Common myeloid progenitor, CD34-positive (primary cell): ENCODE results near the gene STX16.

Experiments used
- CTCF ChIA-PET: fragments of 350-600 bp; sonication (Branson Sonifier 250); formaldehyde crosslinking; loops from one replicate; lab custom pipeline; 2021; ENCODE audit warnings: antibody characterized with exemption; lab: Charles Lee
- POLR2A ChIA-PET: fragments of 350-600 bp; sonication (Branson Sonifier 250); formaldehyde crosslinking; loops from one replicate; lab custom pipeline; 2021; ENCODE audit warnings: antibody characterized with exemption; lab: Charles Lee
- DNase-seq, 3 donors: peaks; one replicate each; pipeline versions ENCODE4 v3.0.0 to v3.0.0-alpha.2; 2013
- H3K27ac ChIP-seq, 2 experiments: 1 replicate in 1 of 2; 2 replicates in 1 of 2; pipeline ENCODE4 v1.7.0; 2013; ENCODE audit warnings: inconsistent platforms in 2 of 2, low read length in 2 of 2, mild to moderate bottlenecking in 2 of 2, low read depth in 1 of 2, moderate library complexity in 1 of 2; ENCODE audit not compliant: severe bottlenecking in 2 of 2, insufficient read depth in 1 of 2, poor library complexity in 1 of 2
- H3K27me3 ChIP-seq, 5 experiments: replicated peaks in 2 of 5; 1 replicate in 3 of 5; 2 replicates in 2 of 5; pipeline versions ENCODE4 v1.6.1 to v1.7.0; 2013; ENCODE audit warnings: low read length in 4 of 5, mild to moderate bottlenecking in 2 of 5, moderate library complexity in 2 of 5, inconsistent platforms in 1 of 5; ENCODE audit not compliant: insufficient read depth in 5 of 5, control insufficient read depth in 4 of 5
- H3K36me3 ChIP-seq, 4 experiments: 1 replicate in 2 of 4; 2 replicates in 2 of 4; pipeline versions ENCODE4 v1.6.1 to v1.7.0; 2013; ENCODE audit warnings: low read length in 3 of 4, control low read depth in 1 of 4, mild to moderate bottlenecking in 1 of 4; ENCODE audit not compliant: control insufficient read depth in 4 of 4, insufficient read depth in 4 of 4
- H3K4me1 ChIP-seq, 4 experiments: 1 replicate in 3 of 4; 2 replicates in 1 of 4; pipeline versions ENCODE4 v1.6.1 to v1.7.1; 2013; ENCODE audit warnings: low read length in 3 of 4, mild to moderate bottlenecking in 3 of 4, control low read depth in 1 of 4, inconsistent platforms in 1 of 4, moderate library complexity in 1 of 4; ENCODE audit not compliant: control insufficient read depth in 4 of 4, insufficient read depth in 4 of 4; ENCODE audit errors: control extremely low read depth in 1 of 4
- H3K4me3 ChIP-seq, 7 experiments: 1 replicate in 4 of 7; 2 replicates in 3 of 7; pipeline versions ENCODE4 v1.5.1 to v1.7.0; 2013; ENCODE audit warnings: mild to moderate bottlenecking in 7 of 7, low read length in 6 of 7, moderate library complexity in 6 of 7, inconsistent platforms in 2 of 7, low read depth in 2 of 7, control low read depth in 1 of 7; ENCODE audit not compliant: insufficient read depth in 4 of 7, control insufficient read depth in 1 of 7; ENCODE audit errors: extremely low read depth in 1 of 7
- H3K9me3 ChIP-seq, 5 experiments: 1 replicate in 4 of 5; 2 replicates in 1 of 5; pipeline versions ENCODE4 v1.6.1 to v1.7.1; 2013; ENCODE audit warnings: low read length in 4 of 5, mild to moderate bottlenecking in 2 of 5, inconsistent platforms in 1 of 5, low read depth in 1 of 5, moderate library complexity in 1 of 5; ENCODE audit not compliant: control insufficient read depth in 4 of 5, insufficient read depth in 2 of 5; ENCODE audit errors: control extremely low read depth in 1 of 5
- WGBS: methylation state at CpG from one replicate; pipeline ENCODE4 v1.1.5; 2013; ENCODE audit not compliant: insufficient coverage; 5-methylcytosine and 5-hydroxymethylcytosine counted together

The STX16 gene

DNA sequence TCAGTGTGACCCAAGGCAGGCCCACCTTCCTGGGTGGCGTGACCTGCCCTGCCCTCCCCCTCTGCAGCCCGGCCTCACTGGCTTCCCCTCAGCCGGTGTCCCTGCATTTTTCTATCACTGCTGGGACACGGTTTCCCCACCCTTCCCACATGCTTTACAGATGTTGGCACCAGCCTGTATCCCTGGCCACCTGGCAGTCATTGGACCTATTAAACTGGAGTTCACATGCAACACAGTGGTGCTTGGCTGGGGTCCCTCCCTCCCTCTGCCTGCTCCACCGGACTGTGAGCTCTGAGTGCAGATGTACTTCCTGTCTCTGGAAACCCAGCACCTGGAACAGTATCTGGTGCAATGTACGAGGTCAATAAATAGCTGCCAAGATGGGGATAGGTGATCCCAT, 25.5 kb upstream of the STX16 start:
- no peaks in the 10 kb centered on the region for H3K36me3 ChIP-seq
- H3K9me3 ChIP-seq = no peaks in the 10 kb centered on the region
- 93% methylated on average over 5 of the region's 6 CpGs for WGBS
- no peak overlapping the region for H3K4me3 ChIP-seq
- no peak for DNase-seq
- H3K27ac ChIP-seq = no peak overlapping the region
- POLR2A ChIA-PET = no interaction called here
- peaks cover 0 to 13% (median 8%) of the 10 kb centered on the region in 5 experiments for H3K27me3 ChIP-seq
- CTCF ChIA-PET = interaction anchor here (1.9 kb wide), 1 partner anchor 9 kb away, joined by 4 read pairs; no protein-coding TSS in a partner anchor
- no peaks in the 10 kb centered on the region for H3K4me1 ChIP-seq

- Histone ChIP-seq H3K27ac (no peak overlapping the region), H3K27me3 (peaks cover 0 to 13% (median 6%) of the 10 kb centered on the region in 5 experiments), H3K9me3 (no peaks in the 10 kb centered on the region), H3K4me3 (no peak overlapping the region), H3K4me1 (no peaks in the 10 kb centered on the region), H3K36me3 (no peaks in the 10 kb centered on the region)
- CTCF ChIA-PET = interaction anchor here (1.9 kb wide), 1 partner anchor 10 kb away, joined by 4 read pairs; no protein-coding TSS in a partner anchor
- WGBS = 27% methylated on average over 2 of the region's 4 CpGs
- no peak for DNase-seq
- POLR2A ChIA-PET = no interaction called here
These were observed 25.0 kb upstream of the STX16 start for GRCh38 chr20:58626051-58626450.

GRCh38 chr20:58627212-58628072, 23.6 kb upstream of the STX16 start:
- CTCF ChIA-PET = interaction anchor here (1.9 kb wide), 1 partner anchor 11 kb away, joined by 4 read pairs; no protein-coding TSS in a partner anchor
- Histone ChIP-seq H3K36me3 (no peaks in the 10 kb centered on the region), H3K4me3 (no peak overlapping the region), H3K27me3 (peaks cover 0 to 3% (median 0%) of the 10 kb centered on the region in 5 experiments), H3K27ac (no peak overlapping the region), H3K9me3 (no peaks in the 10 kb centered on the region), H3K4me1 (no peaks in the 10 kb centered on the region)
- DNase-seq = no peak
- 96% methylated on average over 10 of the region's 11 CpGs for WGBS
- POLR2A ChIA-PET = no interaction called here

GRCh38 chr20:58628491-58629214, 22.4 kb upstream of the STX16 start:
- CTCF ChIA-PET = no interaction called here
- no peaks in the 10 kb centered on the region for H3K36me3 ChIP-seq
- peaks cover 0 to 3% (median 0%) of the 10 kb centered on the region in 5 experiments for H3K27me3 ChIP-seq
- WGBS = 87% methylated on average over 10 of the region's 11 CpGs
- no peak overlapping the region for H3K4me3 ChIP-seq
- POLR2A ChIA-PET = no interaction called here
- no peak overlapping the region for H3K27ac ChIP-seq
- H3K9me3 ChIP-seq = no peaks in the 10 kb centered on the region
- no peaks in the 10 kb centered on the region for H3K4me1 ChIP-seq
- DNase-seq = no peak

- H3K4me1 ChIP-seq = peaks cover 0 to 4% (median under 1%) of the 10 kb centered on the region in 4 experiments
- H3K9me3 ChIP-seq = no peaks in the 10 kb centered on the region
- peaks cover 0 to 3% (median 0%) of the 10 kb centered on the region in 5 experiments for H3K27me3 ChIP-seq
- H3K27ac ChIP-seq = no peak overlapping the region
- ChIA-PET CTCF (no interaction called here), POLR2A (no interaction called here)
- H3K4me3 ChIP-seq = no peak overlapping the region
- WGBS = 100% methylated on average over 1 of the region's 1 CpG
- DNase-seq = no peak
- no peaks in the 10 kb centered on the region for H3K36me3 ChIP-seq
These were observed 21.9 kb upstream of the STX16 start for GRCh38 chr20:58629215-58629580.

GRCh38 chr20:58630063-58630462, 21.0 kb upstream of the STX16 start:
- Histone ChIP-seq H3K36me3 (no peaks in the 10 kb centered on the region), H3K9me3 (no peaks in the 10 kb centered on the region), H3K4me1 (peaks cover 0 to 11% (median 3%) of the 10 kb centered on the region in 4 experiments), H3K27ac (no peak overlapping the region), H3K4me3 (no peak overlapping the region), H3K27me3 (peaks cover 0 to 3% (median 0%) of the 10 kb centered on the region in 5 experiments)
- POLR2A ChIA-PET = no interaction called here
- CTCF ChIA-PET = no interaction called here
- WGBS = 58% methylated on average over 4 of the region's 4 CpGs
- no peak for DNase-seq
